Parathyroid adenoma (tissue), 2 donors: Measurements from ENCODE around the gene FXYD2.

Experiments
- H2AFZ ChIP-seq: fragments of 300-600 bp; sonication (generic); one replicate; pipeline ENCODE4 v1.7.0; 2017; ENCODE audit warnings: antibody characterized with exemption, mild to moderate bottlenecking
- H3K27ac ChIP-seq: fragments of 300-600 bp; sonication (generic); one replicate; pipeline ENCODE4 v1.7.0; 2017
- H3K27me3 ChIP-seq: fragments of 300-600 bp; sonication (generic); one replicate; pipeline ENCODE4 v1.7.0; 2017; ENCODE audit warnings: low read length; ENCODE audit not compliant: control insufficient read depth, insufficient read depth
- H3K36me3 ChIP-seq: fragments of 300-600 bp; sonication (generic); one replicate; pipeline ENCODE4 v1.7.0; 2017; ENCODE audit warnings: low read length; ENCODE audit not compliant: control insufficient read depth, insufficient read depth
- H3K4me1 ChIP-seq: fragments of 300-600 bp; sonication (generic); one replicate; pipeline ENCODE4 v1.7.0; 2017; ENCODE audit warnings: control low read depth
- H3K4me2 ChIP-seq: fragments of 300-600 bp; sonication (generic); one replicate; pipeline ENCODE4 v1.7.0; 2017; ENCODE audit warnings: low read length
- H3K4me3 ChIP-seq: fragments of 300-600 bp; sonication (generic); one replicate; pipeline ENCODE4 v1.7.0; 2017; ENCODE audit warnings: low read depth, low read length
- H3K79me2 ChIP-seq: fragments of 300-600 bp; sonication (generic); one replicate; pipeline ENCODE4 v1.7.0; 2017; ENCODE audit warnings: control low read depth
- H3K9ac ChIP-seq: fragments of 300-600 bp; sonication (generic); one replicate; pipeline ENCODE4 v1.7.0; 2017; ENCODE audit warnings: mild to moderate bottlenecking
- H3K9me3 ChIP-seq: fragments of 300-600 bp; sonication (generic); one replicate; pipeline ENCODE4 v1.7.0; 2017; ENCODE audit warnings: low read length; ENCODE audit not compliant: control insufficient read depth
- CTCF ChIP-seq: fragments of 300-600 bp; sonication (generic); IDR thresholded peaks from one replicate; pipeline ENCODE4 v1.7.0; 2017; ENCODE audit warnings: antibody characterized with exemption, mild to moderate bottlenecking
- donor health status: primary hyperparathyroidism.

Gene FXYD2

GRCh38 chr11:117770061-117770460 lies 54.5 kb downstream of the FXYD2 start:
- Histone ChIP-seq H3K4me2 (no peak overlapping the region), H3K9ac (no peak overlapping the region), H3K79me2 (no peaks in the 10 kb centered on the region), H3K36me3 (no peaks in the 10 kb centered on the region), H3K4me1 (no peaks in the 10 kb centered on the region), H3K27me3 (no peaks in the 10 kb centered on the region), H3K27ac (no peak overlapping the region), H2AFZ (no peak overlapping the region), H3K4me3 (no peak overlapping the region), H3K9me3 (no peaks in the 10 kb centered on the region)
- no peak for TF ChIP-seq CTCF
